Measurements from ENCODE around the gene MUC6. TPM values are rescaled to one million over a fixed set of nuclear protein-coding genes. Genes with fewer than 3 reads are reported as not detected.
A peak's percentile ranks its signal among the peaks of the same experiment; 100 is the strongest.

Gene MUC6
- total RNA-seq, 1 donor from 2014 or later: not detected

DNA sequence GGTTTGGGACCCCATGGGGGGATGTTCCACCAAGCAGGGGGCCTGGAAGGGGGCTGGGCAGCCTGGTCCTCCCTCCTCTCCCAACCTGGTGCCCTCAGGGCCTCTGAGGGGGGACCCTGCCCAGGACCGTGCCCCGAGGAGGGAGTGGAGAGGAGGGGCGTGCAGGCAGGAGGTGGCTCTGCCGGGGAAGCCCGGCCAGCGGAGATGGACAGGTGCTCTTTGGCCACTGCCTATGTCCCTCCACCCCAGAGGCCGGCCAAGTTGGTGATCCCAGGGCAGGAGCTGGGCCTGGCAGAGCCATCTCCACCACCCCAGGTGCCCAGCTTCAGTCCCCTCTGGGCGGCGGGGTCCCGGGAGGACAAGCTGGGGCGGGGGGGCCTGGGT lies 40.5 kb upstream of the MUC6 start:
- H3K9me3 Mint-ChIP-seq: no peaks in the 10 kb centered on the region
- no peaks in the 10 kb centered on the region for H3K27me3 Mint-ChIP-seq (ENCODE audit: low read depth)
- no peak overlapping the region for H3K27ac Mint-ChIP-seq (ENCODE audit: unreplicated experiment)
- no peak for DNase-seq (ENCODE audit: low read depth, low spot score)
- H3K4me1 Mint-ChIP-seq: no peaks in the 10 kb centered on the region
- H3K36me3 Mint-ChIP-seq (ENCODE audit: low read depth): no peaks in the 10 kb centered on the region
- H3K4me3 Mint-ChIP-seq: no peak overlapping the region
- TF ChIP-seq, protein P1, sequence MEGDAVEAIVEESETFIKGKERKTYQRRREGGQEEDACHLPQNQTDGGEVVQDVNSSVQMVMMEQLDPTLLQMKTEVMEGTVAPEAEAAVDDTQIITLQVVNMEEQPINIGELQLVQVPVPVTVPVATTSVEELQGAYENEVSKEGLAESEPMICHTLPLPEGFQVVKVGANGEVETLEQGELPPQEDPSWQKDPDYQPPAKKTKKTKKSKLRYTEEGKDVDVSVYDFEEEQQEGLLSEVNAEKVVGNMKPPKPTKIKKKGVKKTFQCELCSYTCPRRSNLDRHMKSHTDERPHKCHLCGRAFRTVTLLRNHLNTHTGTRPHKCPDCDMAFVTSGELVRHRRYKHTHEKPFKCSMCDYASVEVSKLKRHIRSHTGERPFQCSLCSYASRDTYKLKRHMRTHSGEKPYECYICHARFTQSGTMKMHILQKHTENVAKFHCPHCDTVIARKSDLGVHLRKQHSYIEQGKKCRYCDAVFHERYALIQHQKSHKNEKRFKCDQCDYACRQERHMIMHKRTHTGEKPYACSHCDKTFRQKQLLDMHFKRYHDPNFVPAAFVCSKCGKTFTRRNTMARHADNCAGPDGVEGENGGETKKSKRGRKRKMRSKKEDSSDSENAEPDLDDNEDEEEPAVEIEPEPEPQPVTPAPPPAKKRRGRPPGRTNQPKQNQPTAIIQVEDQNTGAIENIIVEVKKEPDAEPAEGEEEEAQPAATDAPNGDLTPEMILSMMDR (conservative IDR thresholded peaks at IDR 0.05): no peak

DNA sequence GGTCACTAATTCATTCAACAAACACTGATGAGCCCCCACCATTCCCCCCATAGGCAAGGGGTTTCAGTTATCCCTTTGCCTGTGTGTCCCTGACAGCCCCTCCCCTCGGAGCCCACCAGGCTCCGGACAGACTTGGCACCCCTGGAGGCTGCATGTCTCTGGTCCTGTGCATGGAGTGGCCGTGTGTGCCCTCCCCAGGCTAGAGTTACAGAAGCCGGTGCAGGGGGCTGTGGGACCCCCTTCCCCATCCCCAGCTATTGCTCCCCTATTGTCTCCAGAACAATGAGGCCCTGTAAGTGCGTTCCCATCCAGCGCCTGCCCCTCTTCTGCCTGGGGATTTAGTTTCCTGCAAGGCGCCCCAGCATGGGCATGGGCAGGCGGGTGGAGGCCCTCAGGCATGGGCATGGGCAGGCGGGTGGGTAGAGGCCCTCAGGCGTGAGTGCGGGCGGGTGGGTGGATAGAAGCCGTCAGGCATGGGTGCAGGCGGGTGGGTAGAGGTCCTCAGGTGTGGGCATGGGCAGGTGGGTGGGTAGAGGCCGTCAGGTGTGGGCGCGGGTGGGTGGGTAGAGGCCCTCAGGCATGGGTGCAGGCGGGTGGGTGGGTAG lies 39.6 kb upstream of the MUC6 start:
- DNase-seq (ENCODE audit: low read depth, low spot score): no peak
- Mint-ChIP-seq H3K27ac (ENCODE audit: unreplicated experiment) (no peak overlapping the region), H3K4me1 (no peaks in the 10 kb centered on the region), H3K27me3 (ENCODE audit: low read depth) (no peaks in the 10 kb centered on the region), H3K36me3 (ENCODE audit: low read depth) (no peaks in the 10 kb centered on the region), H3K4me3 (no peak overlapping the region), H3K9me3 (no peaks in the 10 kb centered on the region)
- TF ChIP-seq, protein P1 (conservative IDR thresholded peaks at IDR 0.05): no peak

DNA sequence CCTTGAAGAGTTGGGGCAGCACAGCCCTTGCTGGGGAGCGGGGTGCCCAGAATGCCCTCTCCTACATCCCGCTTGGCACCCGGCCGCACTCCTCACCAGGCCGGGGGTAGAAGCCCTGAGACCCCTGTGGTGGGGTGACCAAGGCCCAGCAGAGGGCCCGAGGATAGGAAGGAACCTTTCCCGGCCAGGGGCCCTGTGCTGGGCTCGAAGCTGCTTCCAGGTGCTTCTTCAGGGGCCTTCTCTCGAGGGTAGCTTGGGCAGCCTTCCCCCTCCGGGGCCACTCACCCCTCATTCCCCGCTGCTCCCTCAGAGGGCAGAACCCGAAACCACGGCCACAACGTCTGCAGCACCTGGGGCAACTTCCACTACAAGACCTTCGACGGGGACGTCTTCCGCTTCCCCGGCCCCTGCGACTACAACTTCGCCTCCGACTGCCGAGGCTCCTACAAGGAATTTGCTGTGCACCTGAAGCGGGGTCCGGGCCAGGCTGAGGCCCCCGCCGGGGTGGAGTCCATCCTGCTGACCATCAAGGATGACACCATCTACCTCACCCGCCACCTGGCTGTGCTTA lies 38.9 kb upstream of the MUC6 start:
- H3K27me3 Mint-ChIP-seq (ENCODE audit: low read depth): no peaks in the 10 kb centered on the region
- H3K36me3 Mint-ChIP-seq (ENCODE audit: low read depth): no peaks in the 10 kb centered on the region
- no peaks in the 10 kb centered on the region for H3K9me3 Mint-ChIP-seq
- H3K27ac Mint-ChIP-seq (ENCODE audit: unreplicated experiment): peak overlapping the region; percentile 86
- no peak overlapping the region for H3K4me3 Mint-ChIP-seq
- no peaks in the 10 kb centered on the region for H3K4me1 Mint-ChIP-seq
- no peak for DNase-seq (ENCODE audit: low read depth, low spot score)
- TF ChIP-seq, protein P1 (conservative IDR thresholded peaks at IDR 0.05): no peak

DNA sequence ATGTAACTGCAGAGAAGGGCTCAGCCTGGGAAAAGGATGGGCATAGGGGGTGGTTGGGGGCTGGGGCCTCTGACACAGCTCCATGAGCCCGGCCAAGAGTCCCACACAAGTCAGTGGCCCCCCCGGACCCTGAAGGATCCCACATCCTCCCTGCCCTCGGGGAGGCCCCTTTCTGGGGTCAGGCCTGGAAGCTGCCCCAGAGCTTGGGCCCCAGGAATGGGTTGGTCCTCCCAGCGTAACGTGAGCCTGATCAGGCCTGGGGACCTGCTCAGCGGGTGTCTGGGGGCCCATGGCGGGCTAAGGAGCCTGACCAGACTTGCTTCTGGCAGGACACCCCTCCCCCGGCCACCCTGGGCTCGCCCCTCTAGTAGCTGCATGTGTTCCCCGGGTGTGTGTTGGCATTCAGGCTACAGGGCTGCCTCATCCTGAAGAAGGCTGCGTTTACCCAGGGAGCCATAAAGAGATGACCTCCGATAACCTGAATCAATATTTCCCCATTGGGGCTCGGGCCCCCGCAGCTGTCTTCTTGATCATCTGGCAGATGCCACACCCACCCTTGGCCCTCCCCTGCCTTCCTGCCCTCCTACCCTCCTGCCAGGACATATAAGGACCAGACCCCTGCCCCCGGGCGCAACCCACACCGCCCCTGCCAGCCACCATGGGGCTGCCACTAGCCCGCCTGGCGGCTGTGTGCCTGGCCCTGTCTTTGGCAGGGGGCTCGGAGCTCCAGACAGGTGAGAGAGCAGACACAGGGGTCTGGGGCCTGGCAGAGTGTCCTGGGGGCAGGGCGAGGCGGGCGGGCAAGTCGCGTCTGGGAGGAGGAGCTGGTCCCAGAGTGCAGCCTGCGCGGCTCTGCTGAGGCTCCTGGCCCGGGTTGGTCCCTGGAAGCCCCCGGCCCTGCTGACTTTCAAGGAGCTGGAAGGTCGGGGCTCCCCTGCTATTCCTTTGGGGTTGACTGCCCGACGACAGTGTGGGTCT lies 38.0 kb upstream of the MUC6 start, which contains the start of gene MUC2:
MUC2 (plus strand) TSS at position 631 of the 978 bp plus-strand sequence.
- TF ChIP-seq, protein P1 (conservative IDR thresholded peaks at IDR 0.05): no peak
- Mint-ChIP-seq H3K4me3 (no peak within 1 kb of the TSS), H3K36me3 (ENCODE audit: low read depth) (no peaks in the 10 kb centered on the region), H3K4me1 (no peaks in the 10 kb centered on the region), H3K27ac (ENCODE audit: unreplicated experiment) (peak within 1 kb of the TSS; percentile 86), H3K9me3 (no peaks in the 10 kb centered on the region), H3K27me3 (ENCODE audit: low read depth) (peaks cover 2% of the 10 kb centered on the region)
- no peak for DNase-seq (ENCODE audit: low read depth, low spot score)

DNA sequence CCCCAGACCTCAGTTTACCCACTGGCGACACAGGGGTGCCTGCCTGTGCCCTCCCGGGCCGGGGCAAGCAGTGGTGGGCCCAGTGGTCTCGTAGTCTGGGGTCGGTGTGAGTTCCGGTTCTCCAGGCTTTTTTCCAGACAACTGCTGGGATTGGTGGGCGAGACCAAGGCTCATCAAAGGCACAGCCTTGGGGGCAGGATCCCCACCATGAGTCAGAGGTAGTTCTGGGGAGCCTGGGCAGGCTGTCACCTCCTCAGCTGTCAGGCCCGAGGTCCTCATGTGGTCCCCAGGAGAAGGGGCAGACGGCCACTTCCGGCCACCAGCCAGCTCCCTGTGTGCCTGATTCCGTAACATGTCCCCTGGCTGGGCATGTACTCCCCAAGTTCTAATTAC lies 37.3 kb upstream of the MUC6 start:
- no peak overlapping the region for H3K27ac Mint-ChIP-seq (ENCODE audit: unreplicated experiment)
- peaks cover 2% of the 10 kb centered on the region for H3K27me3 Mint-ChIP-seq (ENCODE audit: low read depth)
- no peak overlapping the region for H3K4me3 Mint-ChIP-seq
- H3K4me1 Mint-ChIP-seq: no peaks in the 10 kb centered on the region
- TF ChIP-seq, protein P1 (conservative IDR thresholded peaks at IDR 0.05): no peak
- H3K9me3 Mint-ChIP-seq: no peaks in the 10 kb centered on the region
- H3K36me3 Mint-ChIP-seq (ENCODE audit: low read depth): no peaks in the 10 kb centered on the region
- DNase-seq (ENCODE audit: low read depth, low spot score): no peak

Measured in neural crest cell (in vitro differentiated cells).